ENCODE measurements around the gene CST9. TPM values are rescaled to one million over a fixed set of nuclear protein-coding genes. Genes with fewer than 3 reads are reported as not detected.

The CST9 gene
- total and polyA plus RNA-seq, 9 of the 15 experiments (the other 6 are each of a cell fraction or from before 2014, with no cell fraction given) = not detected

DNA sequence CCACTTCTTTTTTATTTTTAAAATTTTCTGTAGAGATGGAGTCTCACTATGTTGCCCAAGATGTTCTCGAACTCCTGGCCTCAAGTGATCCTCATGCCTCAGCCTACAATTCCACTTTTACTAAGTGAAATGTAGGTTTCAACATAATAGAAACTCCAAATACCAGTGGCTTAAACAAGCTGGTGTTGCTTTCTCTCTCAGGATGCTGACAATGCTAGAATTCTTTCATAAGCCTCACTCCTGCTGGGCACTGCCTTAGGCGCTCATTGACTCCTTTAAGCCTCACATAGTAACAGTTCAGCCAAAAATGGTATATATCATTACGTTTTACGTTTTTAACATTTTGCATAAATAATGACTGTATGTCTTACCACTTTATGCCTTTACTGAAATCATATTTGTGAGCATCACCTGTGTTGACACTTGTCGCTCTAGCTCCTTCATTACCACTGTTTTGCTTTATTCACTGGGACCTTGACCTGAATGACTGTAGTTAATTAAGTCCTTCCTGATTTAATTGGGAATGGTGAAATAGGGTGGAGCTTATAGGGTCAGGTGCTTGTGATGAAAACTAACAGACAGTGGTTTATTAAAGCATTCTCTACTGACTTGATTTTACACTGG is 3.9 kb upstream of the CST9 start (continued):
- TF ChIP-seq, protein P1, sequence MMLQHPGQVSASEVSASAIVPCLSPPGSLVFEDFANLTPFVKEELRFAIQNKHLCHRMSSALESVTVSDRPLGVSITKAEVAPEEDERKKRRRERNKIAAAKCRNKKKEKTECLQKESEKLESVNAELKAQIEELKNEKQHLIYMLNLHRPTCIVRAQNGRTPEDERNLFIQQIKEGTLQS (IDR thresholded peaks at IDR 0.05) = no peak
- TF ChIP-seq, protein P1 (CRISPR knock-in tag; conservative IDR thresholded peaks at IDR 0.05) = no peak
- TF ChIP-seq ETV6 (IDR thresholded peaks at IDR 0.05; ENCODE audit: borderline replicate concordance in 1 of 2, low read depth in 2 of 2, low read length in 1 of 2) (no peak), ETV6 (CRISPR knock-in tag; IDR thresholded peaks at IDR 0.05; ENCODE audit: borderline replicate concordance) (no peak), ZNF133 (CRISPR knock-in tag; IDR thresholded peaks at IDR 0.05) (no peak)
- TF ChIP-seq, protein P2, sequence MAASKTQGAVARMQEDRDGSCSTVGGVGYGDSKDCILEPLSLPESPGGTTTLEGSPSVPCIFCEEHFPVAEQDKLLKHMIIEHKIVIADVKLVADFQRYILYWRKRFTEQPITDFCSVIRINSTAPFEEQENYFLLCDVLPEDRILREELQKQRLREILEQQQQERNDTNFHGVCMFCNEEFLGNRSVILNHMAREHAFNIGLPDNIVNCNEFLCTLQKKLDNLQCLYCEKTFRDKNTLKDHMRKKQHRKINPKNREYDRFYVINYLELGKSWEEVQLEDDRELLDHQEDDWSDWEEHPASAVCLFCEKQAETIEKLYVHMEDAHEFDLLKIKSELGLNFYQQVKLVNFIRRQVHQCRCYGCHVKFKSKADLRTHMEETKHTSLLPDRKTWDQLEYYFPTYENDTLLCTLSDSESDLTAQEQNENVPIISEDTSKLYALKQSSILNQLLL (CRISPR knock-in tag; IDR thresholded peaks at IDR 0.05; ENCODE audit: borderline replicate concordance) = no peak

- peaks cover 6% of the 10 kb centered on the region; the same call in 1 of the 2 replicates for H4K20me1 ChIP-seq (replicated peaks; ENCODE audit: control insufficient read depth, insufficient read depth, low read length)
- peaks cover 0 to 8% of the 10 kb centered on the region in 2 experiments; a peak in 2 of 5 replicates for H3K27me3 ChIP-seq (ENCODE audit: control insufficient read depth in 2 of 2, insufficient read depth in 2 of 2, low read length in 2 of 2)
- no peak overlapping the region for H3K4me3 ChIP-seq
- H3K27ac ChIP-seq (ENCODE audit: extremely low read depth, low read depth, low read length) = no peak overlapping the region
- no TSS peak for BruUV-seq (replicated peaks)
- FAIRE-seq (no peak), ATAC-seq (no peak), DNase-seq (ENCODE audit: extremely low read depth in 1 of 4, low spot score in 3 of 4) (no peak)
- no peaks in the 10 kb centered on the region for H3K79me2 ChIP-seq (ENCODE audit: control insufficient read depth, insufficient read depth, low read length)
- intact Hi-C loops (cut with micrococcal nuclease) = no loop called here
- in situ Hi-C loops (cut with MboI) = no loop called here
- H3K4me1 ChIP-seq (replicated peaks in 1 of 2; ENCODE audit: control insufficient read depth in 2 of 2, insufficient read depth in 2 of 2, low read length in 2 of 2) = no peaks in the 10 kb centered on the region; a peak in 1 of 5 replicates
- WGBS (ENCODE audit: insufficient coverage, low coverage, missing lambda C conversion rate) = 12% methylated on average over 15 of the region's 18 CpGs
- no peak overlapping the region for H3K9ac ChIP-seq (ENCODE audit: insufficient read depth in 1 of 2, low read depth in 2 of 2, low read length in 2 of 2)
- no peak overlapping the region for H2AFZ ChIP-seq (ENCODE audit: low read depth, low read length)
- H3K9me3 ChIP-seq (replicated peaks; ENCODE audit: control insufficient read depth, insufficient read depth, low read depth, low read length) = no peaks in the 10 kb centered on the region
- H3K4me2 ChIP-seq (ENCODE audit: insufficient read depth, low read length) = no peak overlapping the region
- no peaks in the 10 kb centered on the region for H3K9me1 ChIP-seq (ENCODE audit: control insufficient read depth, insufficient read depth, low read length)
- no peaks in the 10 kb centered on the region for H3K36me3 ChIP-seq (ENCODE audit: control insufficient read depth, insufficient read depth, low read length)
- ChIA-PET POLR2A (interaction anchor here (0.7 to 1.0 kb wide), 3 partner anchors 16 to 165 kb away, joined by 3 to 5 read pairs (median 3); no protein-coding TSS in a partner anchor), CTCF (ENCODE audit: low intra/inter-chr PET ratio) (no interaction called here)
- no peak for TF ChIP-seq HSF4 (CRISPR knock-in tag; IDR thresholded peaks at IDR 0.05; ENCODE audit: borderline replicate concordance)
- TF ChIP-seq WHSC1 (IDR thresholded peaks at IDR 0.05; ENCODE audit: low read length) = no peak
- TF ChIP-seq TOE1 (IDR thresholded peaks at IDR 0.05; ENCODE audit: borderline replicate concordance) = no peak
- no peak for TF ChIP-seq TOE1 (CRISPR knock-in tag; IDR thresholded peaks at IDR 0.05; ENCODE audit: borderline replicate concordance, low read depth)
- no peak for TF ChIP-seq KAT8 (IDR thresholded peaks at IDR 0.05; ENCODE audit: low read depth)
- no peak for TF ChIP-seq ZNF175 (CRISPR knock-in tag; IDR thresholded peaks at IDR 0.05; ENCODE audit: low read depth)
- no peak for TF ChIP-seq ZNF263 (CRISPR knock-in tag; IDR thresholded peaks at IDR 0.05; ENCODE audit: borderline replicate concordance)
- TF ChIP-seq ESRRB (CRISPR knock-in tag; IDR thresholded peaks at IDR 0.05; ENCODE audit: borderline replicate concordance) = no peak
- no peak for TF ChIP-seq GTF3C2 (IDR thresholded peaks at IDR 0.05; ENCODE audit: borderline replicate concordance, extremely low read depth, insufficient read length)
Measured at GRCh38 chr20:23608251-23608846, 2.6 kb upstream of the CST9 start.
